BE2C (cell line): ENCODE results near the gene IRF1.

Experiments used
- DNase-seq: peaks from one replicate; pipeline ENCODE4 v3.0.0-alpha.2; 2020
- H3K27me3 ChIP-seq: fragments of 250-450 bp; sonication (Bioruptor Pico); 2 replicates; pipeline ENCODE4 v1.5.1; 2020; ENCODE audit warnings: mild to moderate bottlenecking
- H3K36me3 ChIP-seq: fragments of 250-450 bp; sonication (Bioruptor Pico); 2 replicates; pipeline ENCODE4 v1.5.1; 2020; ENCODE audit warnings: mild to moderate bottlenecking
- H3K4me1 ChIP-seq: fragments of 250-450 bp; sonication (Bioruptor Pico); 2 replicates; pipeline ENCODE4 v1.5.1; 2020
- H3K4me3 ChIP-seq: 2 replicates; pipeline ENCODE4 v1.5.1; 2011; ENCODE audit warnings: low read depth, low read length
- H3K9me3 ChIP-seq: fragments of 250-450 bp; sonication (Bioruptor Pico); 2 replicates; pipeline ENCODE4 v1.5.1; 2020
- CTCF ChIP-seq: IDR thresholded peaks from 2 replicates; pipeline ENCODE4 v1.5.1; 2012; ENCODE audit warnings: mild to moderate bottlenecking, low read depth, low read length

The IRF1 gene

GRCh38 chr5:132498152-132498551 is 7.6 kb upstream of the IRF1 start:
- TF ChIP-seq CTCF = no peak
- H3K36me3 ChIP-seq = no peaks in the 10 kb centered on the region
- H3K27me3 ChIP-seq = no peaks in the 10 kb centered on the region
- peaks cover 4% of the 10 kb centered on the region for H3K4me1 ChIP-seq
- no peak for DNase-seq
- no peak overlapping the region for H3K4me3 ChIP-seq
- H3K9me3 ChIP-seq = no peaks in the 10 kb centered on the region

- no peak for TF ChIP-seq CTCF
- Histone ChIP-seq H3K27me3 (no peaks in the 10 kb centered on the region), H3K4me3 (no peak overlapping the region), H3K9me3 (no peaks in the 10 kb centered on the region), H3K4me1 (peaks cover 4% of the 10 kb centered on the region), H3K36me3 (no peaks in the 10 kb centered on the region)
- DNase-seq = no peak
Observed at GRCh38 chr5:132497488-132497997, 7.0 kb upstream of the IRF1 start.

GRCh38 chr5:132496631-132497487 is 6.3 kb upstream of the IRF1 start:
- H3K36me3 ChIP-seq = no peaks in the 10 kb centered on the region

GRCh38 chr5:132496191-132496630 is 5.6 kb upstream of the IRF1 start:
- no peaks in the 10 kb centered on the region for H3K9me3 ChIP-seq
- peak; percentile 67 for DNase-seq
- no peaks in the 10 kb centered on the region for H3K36me3 ChIP-seq
- H3K4me1 ChIP-seq = peaks cover 4% of the 10 kb centered on the region
- H3K27me3 ChIP-seq = no peaks in the 10 kb centered on the region
- peak overlapping the region; percentile 76 for H3K4me3 ChIP-seq
- no peak for TF ChIP-seq CTCF

More at GRCh38 chr5:132496631-132497487, 6.3 kb upstream of the IRF1 start:
- no peaks in the 10 kb centered on the region for H3K9me3 ChIP-seq
- TF ChIP-seq CTCF = no peak
- DNase-seq = peak; percentile 64
- no peaks in the 10 kb centered on the region for H3K27me3 ChIP-seq
- H3K4me1 ChIP-seq = peaks cover 4% of the 10 kb centered on the region
- peak overlapping the region; percentile 76 for H3K4me3 ChIP-seq

GRCh38 chr5:132495667-132496190 is 5.2 kb upstream of the IRF1 start:
- DNase-seq = peak; percentile 91
- Histone ChIP-seq H3K4me3 (peak overlapping the region; percentile 76), H3K9me3 (no peaks in the 10 kb centered on the region), H3K4me1 (peaks cover 4% of the 10 kb centered on the region), H3K36me3 (no peaks in the 10 kb centered on the region), H3K27me3 (no peaks in the 10 kb centered on the region)
- TF ChIP-seq CTCF = peak; percentile 20; the same call in 1 of the 2 replicates

GRCh38 chr5:132493821-132494220 is 3.2 kb upstream of the IRF1 start:
- Histone ChIP-seq H3K36me3 (no peaks in the 10 kb centered on the region), H3K27me3 (no peaks in the 10 kb centered on the region), H3K4me3 (no peak overlapping the region), H3K4me1 (peaks cover 4% of the 10 kb centered on the region), H3K9me3 (no peaks in the 10 kb centered on the region)
- no peak for TF ChIP-seq CTCF
- no peak for DNase-seq
